HepG2 (cell line): ENCODE results near the gene ARMC3. TPM values are rescaled to one million over a fixed set of nuclear protein-coding genes. Genes with fewer than 3 reads are reported as not detected.

Source experiments
- ATAC-seq: fragments of 200-7000 bp; cut with Tn5 transposase; 3 replicates; pipeline ENCODE4 v1.9.1; 2020; ENCODE audit warnings: mild to moderate bottlenecking, moderate library complexity
- BruUV-seq: library from RNA; stranded (reverse); fragments of 400-500 nt; replicated peaks from 2 replicates; lab custom pipeline; 2021; lab: Mats Ljungman, UMichigan
- CTCF ChIA-PET: fragments of 300-600 bp; formaldehyde crosslinking; extraction: SDS; loops from one replicate; lab custom pipeline; 2021; ENCODE audit warnings: low total read pairs, inconsistent platforms, low intra/inter-chr PET ratio; lab: Yijun Ruan, JAX
- POLR2A ChIA-PET: fragments of 350-600 bp; sonication (Branson Sonifier 250); formaldehyde crosslinking; loops from one replicate; lab custom pipeline; 2020; ENCODE audit warnings: antibody characterized with exemption, inconsistent platforms; lab: Yijun Ruan, JAX
- DNase-seq: peaks from one replicate; pipeline ENCODE4 v3.0.0-alpha.2; 2015; ENCODE audit warnings: low spot score
- FAIRE-seq: peaks from 3 replicates; lab custom pipeline; 2011; peaks lifted over from hg19 to GRCh38; lab: Jason Lieb, UNC
- H2AFZ ChIP-seq: one replicate; pipeline ENCODE4 v1.6.1; 2011; ENCODE audit warnings: low read length, inconsistent platforms
- H3K27ac ChIP-seq: fragments of 300-600 bp; 3 replicates; pipeline ENCODE4 v1.8.0; 2011; ENCODE audit warnings: mixed run types, mild to moderate bottlenecking, mixed read lengths, low read length, inconsistent platforms; ENCODE audit not compliant: insufficient read depth; ENCODE audit errors: extremely low read length
- H3K27me3 ChIP-seq, 2 experiments: fragments of 200-600 bp in 1 of 2; 2 replicates in 1 of 2; 3 replicates in 1 of 2; pipeline versions ENCODE4 v1.6.0 to v1.8.0; 2011; ENCODE audit warnings: low read length in 2 of 2, mild to moderate bottlenecking in 2 of 2, moderate library complexity in 2 of 2, inconsistent platforms in 1 of 2; ENCODE audit not compliant: insufficient read depth in 2 of 2, control insufficient read depth in 1 of 2
- H3K36me3 ChIP-seq, 2 experiments: fragments of 200-600 bp in 1 of 2; replicated peaks in 1 of 2; 2 replicates in 1 of 2; 3 replicates in 1 of 2; pipeline versions ENCODE4 v1.5.1 to v1.8.0; 2011; ENCODE audit warnings: low read length in 2 of 2, inconsistent platforms in 1 of 2; ENCODE audit not compliant: insufficient read depth in 2 of 2, control insufficient read depth in 1 of 2
- H3K4me1 ChIP-seq: 2 replicates; pipeline ENCODE4 v1.5.1; 2012; ENCODE audit warnings: low read length, inconsistent platforms; ENCODE audit not compliant: insufficient read depth
- H3K4me2 ChIP-seq: 2 replicates; pipeline ENCODE4 v1.6.0; 2011; ENCODE audit warnings: low read depth, low read length, inconsistent platforms
- H3K4me3 ChIP-seq, 3 experiments: fragments of 200-600 bp in 1 of 3; sonication (generic), shearing (Covaris generic) in 1 of 3; replicated peaks in 1 of 3; 2 replicates each; pipeline ENCODE4 v1.5.1; 2011 to 2016; ENCODE audit warnings: low read length in 3 of 3, inconsistent platforms in 2 of 3, low read depth in 2 of 3, mild to moderate bottlenecking in 2 of 3, control low read depth in 1 of 3, mixed read lengths in 1 of 3; ENCODE audit not compliant: insufficient read depth in 1 of 3
- H3K79me2 ChIP-seq: one replicate; pipeline ENCODE4 v1.6.1; 2011; ENCODE audit warnings: low read length, inconsistent platforms; ENCODE audit not compliant: insufficient read depth
- H3K9ac ChIP-seq: 2 replicates; pipeline ENCODE4 v1.6.0; 2011; ENCODE audit warnings: mild to moderate bottlenecking, low read depth, low read length, inconsistent platforms; ENCODE audit not compliant: insufficient read depth
- H3K9me3 ChIP-seq: 2 replicates; pipeline ENCODE4 v1.5.1; 2012; ENCODE audit warnings: mild to moderate bottlenecking, low read length
- H4K20me1 ChIP-seq: 2 replicates; pipeline ENCODE4 v1.6.0; 2011; ENCODE audit warnings: inconsistent platforms, mild to moderate bottlenecking, low read length, moderate library complexity; ENCODE audit not compliant: insufficient read depth
- CSRNP2 ChIP-seq: sonication (generic); formaldehyde crosslinking; conservative IDR thresholded peaks from 2 replicates; pipeline ENCODE4 v1.8.0; 2022; ENCODE audit warnings: low read depth, missing genetic modification reagents
- MTA1 ChIP-seq: sonication (generic); formaldehyde crosslinking; IDR thresholded peaks from 2 replicates; pipeline ENCODE4 v1.4.0; 2020; ENCODE audit warnings: missing genetic modification reagents, mild to moderate bottlenecking, borderline replicate concordance
- NFRKB ChIP-seq: fragments of 450-650 bp; IDR thresholded peaks from 2 replicates; pipeline ENCODE4 v1.6.1; 2017
- SALL1 ChIP-seq: sonication (generic); formaldehyde crosslinking; IDR thresholded peaks from 2 replicates; pipeline ENCODE4 v1.8.0; 2022; ENCODE audit warnings: mild to moderate bottlenecking, missing genetic modification reagents
- SMC3 ChIP-seq: IDR thresholded peaks from 2 replicates; pipeline ENCODE4 v1.6.1; 2011; ENCODE audit warnings: low read length, improper control_type of control experiment
- STAG1 ChIP-seq: sonication (generic); formaldehyde crosslinking; IDR thresholded peaks from 2 replicates; pipeline ENCODE4 v1.4.0; 2020; ENCODE audit warnings: missing genetic modification reagents
- ZBTB38 ChIP-seq: sonication (generic); formaldehyde crosslinking; IDR thresholded peaks from 2 replicates; pipeline ENCODE4 v1.5.1; 2020; ENCODE audit warnings: mild to moderate bottlenecking, missing genetic modification reagents
- ZNF34 ChIP-seq: sonication (generic); formaldehyde crosslinking; IDR thresholded peaks from 2 replicates; pipeline ENCODE4 v1.4.0; 2020; ENCODE audit warnings: mild to moderate bottlenecking, missing genetic modification reagents, borderline replicate concordance
- ZNF883 ChIP-seq: sonication (generic); formaldehyde crosslinking; IDR thresholded peaks from 2 replicates; pipeline ENCODE4 v1.5.1; 2020; ENCODE audit warnings: mild to moderate bottlenecking, missing genetic modification reagents; ENCODE audit errors: not compliant biosample characterization
- WGBS: methylation state at CpG from one replicate; pipeline ENCODE4 v1.1.6; 2017; ENCODE audit warnings: low lambda C conversion rate; 5-methylcytosine and 5-hydroxymethylcytosine counted together
- in situ Hi-C: cut with HindIII; loops from 2 replicates; pipeline ENCODE4 v1.10.0; 2017; ENCODE audit warnings: low pct_unique_long_range_greater_than_20kb; ENCODE audit not compliant: extremely low pct_ligation_motif_present
- intact Hi-C: fragments of 100-400 bp; cut with micrococcal nuclease; formaldehyde crosslinking; loops from one replicate; pipeline ENCODE4 v1.10.0; 2022; ENCODE audit not compliant: unreplicated experiment
- polyA plus RNA-seq, 8 experiments: library from polyadenylated mRNA; depleted of rRNA in 3 of 8; stranded (reverse) in 7 of 8; unstranded in 1 of 8; fragments of >200 nt; fragmentation: Illumina TruSeq in 4 of 8; extraction: Trizol in 4 of 8; gene quantifications; 2 replicates each; pipeline versions ENCODE4 v1.2.1 to v1.2.3, GENCODE V29; 2011 to 2016; ENCODE audit warnings: low read depth in 4 of 8, missing spikeins in 1 of 8, mixed read lengths in 1 of 8; ENCODE audit not compliant: insufficient read depth in 1 of 8
- total RNA-seq, 5 experiments: library from RNA; depleted of rRNA; stranded (reverse); fragments of >200 nt; fragmentation: Illumina TruSeq; extraction: Trizol; gene quantifications; 2 replicates each; pipeline ENCODE4 v1.2.3, GENCODE V29; 2016; ENCODE audit warnings: low read depth in 1 of 5
- TF ChIP-seq, protein P1 (sequence below): IDR thresholded peaks from 2 replicates; pipeline ENCODE4 v1.6.1; 2016; ENCODE audit warnings: mild to moderate bottlenecking
- TF ChIP-seq, protein P2 (sequence below): sonication (generic); formaldehyde crosslinking; IDR thresholded peaks from 2 replicates; pipeline ENCODE4 v1.5.0; 2020; ENCODE audit warnings: mild to moderate bottlenecking, missing genetic modification reagents, moderate library complexity
- TF ChIP-seq, protein P3 (sequence below): sonication (generic); formaldehyde crosslinking; conservative IDR thresholded peaks from 2 replicates; pipeline ENCODE4 v1.4.0; 2020; ENCODE audit warnings: missing genetic modification reagents
- TF ChIP-seq, protein P4 (sequence below): sonication (generic); formaldehyde crosslinking; IDR thresholded peaks from 2 replicates; pipeline ENCODE4 v1.5.0; 2020; ENCODE audit warnings: missing genetic modification reagents

Gene ARMC3
- total and polyA plus RNA-seq, 2 of the 13 experiments (the other 11 are each of a cell fraction or from before 2014, with no cell fraction given), result not detected

- peak; percentile 76 for ATAC-seq
- no peak overlapping the region for H3K27ac ChIP-seq
- no peak for TF ChIP-seq ZBTB38 (CRISPR knock-in tag)
- TF ChIP-seq, protein P1, sequence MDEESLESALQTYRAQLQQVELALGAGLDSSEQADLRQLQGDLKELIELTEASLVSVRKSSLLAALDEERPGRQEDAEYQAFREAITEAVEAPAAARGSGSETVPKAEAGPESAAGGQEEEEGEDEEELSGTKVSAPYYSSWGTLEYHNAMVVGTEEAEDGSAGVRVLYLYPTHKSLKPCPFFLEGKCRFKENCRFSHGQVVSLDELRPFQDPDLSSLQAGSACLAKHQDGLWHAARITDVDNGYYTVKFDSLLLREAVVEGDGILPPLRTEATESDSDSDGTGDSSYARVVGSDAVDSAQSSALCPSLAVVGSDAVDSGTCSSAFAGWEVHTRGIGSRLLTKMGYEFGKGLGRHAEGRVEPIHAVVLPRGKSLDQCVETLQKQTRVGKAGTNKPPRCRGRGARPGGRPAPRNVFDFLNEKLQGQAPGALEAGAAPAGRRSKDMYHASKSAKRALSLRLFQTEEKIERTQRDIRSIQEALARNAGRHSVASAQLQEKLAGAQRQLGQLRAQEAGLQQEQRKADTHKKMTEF (CRISPR knock-in tag), result no peak
- TF ChIP-seq, protein P2, sequence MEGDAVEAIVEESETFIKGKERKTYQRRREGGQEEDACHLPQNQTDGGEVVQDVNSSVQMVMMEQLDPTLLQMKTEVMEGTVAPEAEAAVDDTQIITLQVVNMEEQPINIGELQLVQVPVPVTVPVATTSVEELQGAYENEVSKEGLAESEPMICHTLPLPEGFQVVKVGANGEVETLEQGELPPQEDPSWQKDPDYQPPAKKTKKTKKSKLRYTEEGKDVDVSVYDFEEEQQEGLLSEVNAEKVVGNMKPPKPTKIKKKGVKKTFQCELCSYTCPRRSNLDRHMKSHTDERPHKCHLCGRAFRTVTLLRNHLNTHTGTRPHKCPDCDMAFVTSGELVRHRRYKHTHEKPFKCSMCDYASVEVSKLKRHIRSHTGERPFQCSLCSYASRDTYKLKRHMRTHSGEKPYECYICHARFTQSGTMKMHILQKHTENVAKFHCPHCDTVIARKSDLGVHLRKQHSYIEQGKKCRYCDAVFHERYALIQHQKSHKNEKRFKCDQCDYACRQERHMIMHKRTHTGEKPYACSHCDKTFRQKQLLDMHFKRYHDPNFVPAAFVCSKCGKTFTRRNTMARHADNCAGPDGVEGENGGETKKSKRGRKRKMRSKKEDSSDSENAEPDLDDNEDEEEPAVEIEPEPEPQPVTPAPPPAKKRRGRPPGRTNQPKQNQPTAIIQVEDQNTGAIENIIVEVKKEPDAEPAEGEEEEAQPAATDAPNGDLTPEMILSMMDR (CRISPR knock-in tag), result peak; percentile 40
- TF ChIP-seq SMC3, result peak; percentile 3; the same call in 1 of the 2 replicates
- no peak for TF ChIP-seq MTA1 (CRISPR knock-in tag)
- TF ChIP-seq SALL1 (CRISPR knock-in tag), result no peak
- no peak for TF ChIP-seq ZNF34 (CRISPR knock-in tag)
- TF ChIP-seq, protein P3, sequence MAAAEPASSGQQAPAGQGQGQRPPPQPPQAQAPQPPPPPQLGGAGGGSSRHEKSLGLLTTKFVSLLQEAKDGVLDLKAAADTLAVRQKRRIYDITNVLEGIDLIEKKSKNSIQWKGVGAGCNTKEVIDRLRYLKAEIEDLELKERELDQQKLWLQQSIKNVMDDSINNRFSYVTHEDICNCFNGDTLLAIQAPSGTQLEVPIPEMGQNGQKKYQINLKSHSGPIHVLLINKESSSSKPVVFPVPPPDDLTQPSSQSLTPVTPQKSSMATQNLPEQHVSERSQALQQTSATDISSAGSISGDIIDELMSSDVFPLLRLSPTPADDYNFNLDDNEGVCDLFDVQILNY (CRISPR knock-in tag), result no peak
- TF ChIP-seq ZNF883 (CRISPR knock-in tag), result no peak
- no peak for TF ChIP-seq CSRNP2
- TF ChIP-seq NFRKB, result no peak
- TF ChIP-seq, protein P4, sequence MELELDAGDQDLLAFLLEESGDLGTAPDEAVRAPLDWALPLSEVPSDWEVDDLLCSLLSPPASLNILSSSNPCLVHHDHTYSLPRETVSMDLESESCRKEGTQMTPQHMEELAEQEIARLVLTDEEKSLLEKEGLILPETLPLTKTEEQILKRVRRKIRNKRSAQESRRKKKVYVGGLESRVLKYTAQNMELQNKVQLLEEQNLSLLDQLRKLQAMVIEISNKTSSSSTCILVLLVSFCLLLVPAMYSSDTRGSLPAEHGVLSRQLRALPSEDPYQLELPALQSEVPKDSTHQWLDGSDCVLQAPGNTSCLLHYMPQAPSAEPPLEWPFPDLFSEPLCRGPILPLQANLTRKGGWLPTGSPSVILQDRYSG (CRISPR knock-in tag), result no peak
- TF ChIP-seq STAG1, result peak; percentile 6; the same call in 1 of the 2 replicates
Observed at GRCh38 chr10:23081891-23082290, 154.0 kb downstream of the ARMC3 start.

More at GRCh38 chr10:23081891-23082290, 154.0 kb downstream of the ARMC3 start:
- Histone ChIP-seq H3K36me3 (no peaks in the 10 kb centered on the region), H3K4me1 (no peaks in the 10 kb centered on the region), H3K4me3 (no peak overlapping the region), H3K27me3 (peaks cover 2 to 23% of the 10 kb centered on the region in 2 experiments; a peak in 4 of 5 replicates), H3K79me2 (no peaks in the 10 kb centered on the region), H4K20me1 (no peaks in the 10 kb centered on the region), H3K9ac (no peak overlapping the region), H2AFZ (no peak overlapping the region), H3K4me2 (no peak overlapping the region), H3K9me3 (no peaks in the 10 kb centered on the region)
- BruUV-seq, result no TSS peak
- POLR2A ChIA-PET, result no interaction called here
- in situ Hi-C loops (no loop called here), intact Hi-C loops (loop anchor here (2.0 to 5.0 kb wide), 2 partner anchors 77 to 210 kb away; no protein-coding TSS in a partner anchor)
- 6% methylated on average over 4 of the region's 4 CpGs for WGBS
- FAIRE-seq, result peak; percentile 46
- CTCF ChIA-PET, result no interaction called here
- peak; percentile 23 for DNase-seq
